RWPE2 (cell line): ENCODE measurements around the gene ARRDC4.
A peak's percentile ranks its signal among the peaks of the same experiment; 100 is the strongest.

Experiments used
- ATAC-seq: fragments of 200-7000 bp; cut with Tn5 transposase; 3 replicates; pipeline ENCODE4 v1.9.1; 2021; ENCODE audit warnings: low read depth
- DNase-seq: peaks from one replicate; pipeline ENCODE4 v3.0.0-alpha.2; 2020; ENCODE audit warnings: low spot score
- H3K27ac ChIP-seq: fragments of 450-650 bp; 2 replicates; pipeline ENCODE4 v1.5.1; 2017; ENCODE audit warnings: mild to moderate bottlenecking; ENCODE audit not compliant: poor library complexity, severe bottlenecking
- H3K27me3 ChIP-seq: fragments of 250-450 bp; sonication (Bioruptor Pico); 2 replicates; pipeline ENCODE4 v1.5.1; 2021; ENCODE audit warnings: mild to moderate bottlenecking, moderate library complexity; ENCODE audit not compliant: insufficient read depth, poor library complexity, severe bottlenecking
- H3K36me3 ChIP-seq: fragments of 250-450 bp; sonication (Bioruptor Pico); 2 replicates; pipeline ENCODE4 v1.5.1; 2020; ENCODE audit warnings: low read depth, mild to moderate bottlenecking, moderate library complexity
- H3K4me1 ChIP-seq: fragments of 250-450 bp; sonication (Bioruptor Pico); 2 replicates; pipeline ENCODE4 v1.5.1; 2021; ENCODE audit warnings: mild to moderate bottlenecking, moderate library complexity; ENCODE audit not compliant: insufficient read depth, poor library complexity, severe bottlenecking
- H3K4me3 ChIP-seq: fragments of 250-450 bp; sonication (Bioruptor Pico); 2 replicates; pipeline ENCODE4 v1.5.1; 2021; ENCODE audit warnings: mild to moderate bottlenecking, moderate library complexity; ENCODE audit not compliant: severe bottlenecking
- H3K9me3 ChIP-seq: fragments of 250-450 bp; sonication (Bioruptor Pico); 2 replicates; pipeline ENCODE4 v1.5.1; 2021; ENCODE audit warnings: mild to moderate bottlenecking, moderate library complexity; ENCODE audit not compliant: severe bottlenecking
- TF ChIP-seq, protein P1 (sequence below): fragments of 450-650 bp; IDR thresholded peaks from one replicate; pipeline ENCODE4 v1.5.1; 2017; ENCODE audit warnings: mild to moderate bottlenecking, moderate library complexity; ENCODE audit not compliant: poor library complexity, severe bottlenecking

The ARRDC4 gene

DNA sequence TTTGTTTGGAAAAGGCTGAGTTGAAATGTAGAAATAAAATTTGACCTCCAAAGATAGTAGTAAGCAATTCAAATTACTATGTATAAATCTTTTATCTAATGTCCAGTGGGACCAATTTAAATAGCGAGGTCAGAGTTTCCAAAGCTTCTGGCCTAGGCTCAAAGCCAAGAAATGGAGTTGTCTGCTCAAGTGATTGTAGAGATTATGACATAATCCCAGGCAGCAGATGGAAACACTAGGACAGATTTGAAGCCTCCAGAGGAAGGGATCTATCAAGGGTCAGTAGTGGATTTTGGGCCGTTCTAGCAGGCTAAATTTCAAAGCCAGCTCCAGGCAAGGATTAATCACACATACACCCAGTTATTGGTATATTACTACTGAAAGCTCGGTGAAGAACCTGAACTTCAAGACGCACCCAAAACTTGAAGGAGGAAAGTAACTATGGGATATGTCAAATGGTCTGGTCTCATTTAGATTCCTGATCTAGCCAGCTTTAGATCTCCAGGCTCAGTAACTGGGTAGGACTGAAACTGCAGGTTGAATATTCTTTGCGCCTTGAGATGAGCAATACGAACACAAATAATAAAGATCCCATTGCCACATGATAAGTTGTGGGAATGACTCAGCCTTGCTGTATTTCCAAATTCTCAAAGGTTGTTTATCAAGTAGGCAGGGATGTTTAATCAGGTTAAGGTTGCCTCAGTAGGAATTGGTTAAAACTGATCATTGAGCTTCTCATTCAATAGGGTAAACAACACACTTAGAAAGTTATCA, 30.9 kb upstream of the ARRDC4 start:
- no peaks in the 10 kb centered on the region for H3K4me1 ChIP-seq
- no peaks in the 10 kb centered on the region for H3K27me3 ChIP-seq
- no peak for DNase-seq
- TF ChIP-seq, protein P1, sequence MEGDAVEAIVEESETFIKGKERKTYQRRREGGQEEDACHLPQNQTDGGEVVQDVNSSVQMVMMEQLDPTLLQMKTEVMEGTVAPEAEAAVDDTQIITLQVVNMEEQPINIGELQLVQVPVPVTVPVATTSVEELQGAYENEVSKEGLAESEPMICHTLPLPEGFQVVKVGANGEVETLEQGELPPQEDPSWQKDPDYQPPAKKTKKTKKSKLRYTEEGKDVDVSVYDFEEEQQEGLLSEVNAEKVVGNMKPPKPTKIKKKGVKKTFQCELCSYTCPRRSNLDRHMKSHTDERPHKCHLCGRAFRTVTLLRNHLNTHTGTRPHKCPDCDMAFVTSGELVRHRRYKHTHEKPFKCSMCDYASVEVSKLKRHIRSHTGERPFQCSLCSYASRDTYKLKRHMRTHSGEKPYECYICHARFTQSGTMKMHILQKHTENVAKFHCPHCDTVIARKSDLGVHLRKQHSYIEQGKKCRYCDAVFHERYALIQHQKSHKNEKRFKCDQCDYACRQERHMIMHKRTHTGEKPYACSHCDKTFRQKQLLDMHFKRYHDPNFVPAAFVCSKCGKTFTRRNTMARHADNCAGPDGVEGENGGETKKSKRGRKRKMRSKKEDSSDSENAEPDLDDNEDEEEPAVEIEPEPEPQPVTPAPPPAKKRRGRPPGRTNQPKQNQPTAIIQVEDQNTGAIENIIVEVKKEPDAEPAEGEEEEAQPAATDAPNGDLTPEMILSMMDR: no peak
- no peak overlapping the region for H3K4me3 ChIP-seq
- H3K27ac ChIP-seq: no peak overlapping the region
- ATAC-seq: peak; percentile 88
- H3K36me3 ChIP-seq: no peaks in the 10 kb centered on the region
- no peaks in the 10 kb centered on the region for H3K9me3 ChIP-seq

DNA sequence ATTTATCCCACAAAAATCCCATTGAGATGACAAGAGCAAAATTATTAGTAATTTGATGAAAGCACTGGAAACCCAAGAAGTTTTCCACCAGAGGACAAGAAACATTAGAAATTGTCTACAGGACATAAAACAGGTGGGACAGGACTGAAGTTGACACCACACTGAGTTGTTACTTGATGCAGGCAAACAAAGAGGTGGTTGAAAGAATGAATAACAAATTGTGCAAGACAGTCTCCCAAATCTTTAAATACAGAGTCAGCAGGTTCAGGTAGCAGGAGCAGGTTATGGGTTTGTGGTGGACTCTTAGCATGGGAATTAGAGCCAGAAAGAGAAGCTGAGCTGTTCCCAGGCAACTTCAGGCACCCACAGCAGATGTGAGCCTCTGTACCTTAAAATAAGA, 30.3 kb upstream of the ARRDC4 start:
- Histone ChIP-seq H3K27me3 (no peaks in the 10 kb centered on the region), H3K27ac (no peak overlapping the region), H3K36me3 (no peaks in the 10 kb centered on the region), H3K4me1 (no peaks in the 10 kb centered on the region), H3K9me3 (no peaks in the 10 kb centered on the region), H3K4me3 (no peak overlapping the region)
- ATAC-seq (0 out of 3 replicates have a peak, but pooled peaks have one; percentile 12), DNase-seq (no peak)
- TF ChIP-seq, protein P1: no peak

DNA sequence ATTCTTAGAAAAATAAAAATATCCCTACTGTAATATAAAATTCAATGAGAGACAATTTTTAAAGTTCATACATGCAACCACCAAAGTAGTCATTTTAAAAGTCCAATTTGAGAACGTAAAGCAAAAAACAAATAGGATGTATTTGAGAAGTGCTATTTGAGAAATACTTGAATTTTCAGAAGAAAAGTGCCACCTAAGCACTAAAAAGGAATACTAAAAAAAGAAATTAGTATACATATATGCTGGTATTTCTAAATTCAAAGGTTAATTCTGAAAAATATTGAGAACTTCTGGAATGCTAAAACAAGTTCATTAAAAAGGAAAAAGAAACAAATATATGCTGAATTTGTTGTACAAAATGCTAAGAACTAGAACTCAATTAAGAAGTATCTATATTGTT, 29.2 kb upstream of the ARRDC4 start:
- Histone ChIP-seq H3K9me3 (no peaks in the 10 kb centered on the region), H3K27me3 (no peaks in the 10 kb centered on the region), H3K36me3 (no peaks in the 10 kb centered on the region), H3K27ac (no peak overlapping the region), H3K4me3 (no peak overlapping the region), H3K4me1 (no peaks in the 10 kb centered on the region)
- DNase-seq (no peak), ATAC-seq (no peak)
- TF ChIP-seq, protein P1: no peak

DNA sequence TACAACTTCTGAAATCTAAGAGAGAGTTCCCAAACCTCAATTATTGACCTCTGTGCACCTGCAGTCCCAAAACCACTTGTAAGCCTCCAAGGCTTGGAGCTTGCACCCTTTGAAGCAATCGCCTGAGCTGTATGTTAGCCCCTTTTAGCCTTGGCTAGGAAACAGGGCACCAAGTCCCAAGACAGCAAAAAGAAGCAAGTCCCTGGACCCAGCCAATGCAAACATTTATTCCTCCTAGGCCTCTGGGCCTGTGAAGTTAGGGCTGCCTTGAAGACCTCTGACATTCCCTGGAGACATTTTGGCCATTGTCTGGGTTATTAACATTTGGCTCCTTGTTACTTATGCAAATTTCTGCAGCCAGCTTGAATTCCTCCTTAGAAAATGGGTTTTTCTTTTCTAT, 26.9 kb upstream of the ARRDC4 start:
- no peaks in the 10 kb centered on the region for H3K4me1 ChIP-seq
- DNase-seq (no peak), ATAC-seq (no peak)
- H3K27me3 ChIP-seq: no peaks in the 10 kb centered on the region
- no peaks in the 10 kb centered on the region for H3K9me3 ChIP-seq
- TF ChIP-seq, protein P1: no peak
- no peak overlapping the region for H3K27ac ChIP-seq
- no peaks in the 10 kb centered on the region for H3K36me3 ChIP-seq
- no peak overlapping the region for H3K4me3 ChIP-seq

DNA sequence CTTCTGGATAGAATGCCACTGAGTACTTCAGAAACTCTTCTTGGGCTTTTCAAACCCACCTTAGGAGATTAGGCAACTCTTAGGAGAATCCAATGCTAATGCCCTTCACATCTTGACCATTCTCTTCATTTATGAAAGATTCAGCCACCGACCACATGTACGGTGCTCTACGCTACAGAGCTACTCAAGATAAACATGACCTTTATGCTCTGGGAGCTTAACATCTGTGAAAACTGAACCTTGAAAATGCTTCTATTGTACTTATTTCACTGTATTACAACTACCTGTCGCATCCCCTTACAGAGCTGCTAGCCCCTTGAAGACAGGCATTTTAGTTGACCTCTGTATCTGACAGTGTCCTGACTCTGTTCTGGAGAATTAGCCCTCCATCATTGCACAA, 19.5 kb upstream of the ARRDC4 start:
- H3K27me3 ChIP-seq: no peaks in the 10 kb centered on the region
- ATAC-seq: no peak
- no peaks in the 10 kb centered on the region for H3K36me3 ChIP-seq
- DNase-seq: no peak
- H3K9me3 ChIP-seq: no peaks in the 10 kb centered on the region
- no peak overlapping the region for H3K27ac ChIP-seq
- TF ChIP-seq, protein P1: no peak
- H3K4me1 ChIP-seq: no peaks in the 10 kb centered on the region
- no peak overlapping the region for H3K4me3 ChIP-seq
